HG02642 (cell line): ENCODE results near the gene FRS2.

Experiments
- ATAC-seq: cut with Tn5 transposase; IDR thresholded peaks from one replicate; pipeline ENCODE4 v1.9.1; 2021; ENCODE audit warnings: mild to moderate bottlenecking; ENCODE audit not compliant: unreplicated experiment, poor library complexity

FRS2 gene

GRCh38 chr12:69497308-69498026 is 27.3 kb downstream of the FRS2 start:
- peak; percentile 91 for ATAC-seq

- ATAC-seq, result no peak
Observed at GRCh38 chr12:69500631-69501030, 30.4 kb downstream of the FRS2 start.

- no peak for ATAC-seq
Observed at GRCh38 chr12:69501154-69501895, 31.1 kb downstream of the FRS2 start.

GRCh38 chr12:69502345-69503081 is 32.3 kb downstream of the FRS2 start:
- no peak for ATAC-seq

- no peak for ATAC-seq
Observed at GRCh38 chr12:69508091-69508490, 37.9 kb downstream of the FRS2 start.

- ATAC-seq, result no peak
Observed at GRCh38 chr12:69508621-69509020, 38.4 kb downstream of the FRS2 start.

GRCh38 chr12:69509308-69509736 is 39.1 kb downstream of the FRS2 start:
- ATAC-seq, result no peak

GRCh38 chr12:69509904-69510827 is 40.0 kb downstream of the FRS2 start:
- no peak for ATAC-seq

- no peak for ATAC-seq
Observed at GRCh38 chr12:69511016-69511415, 40.8 kb downstream of the FRS2 start.

- ATAC-seq, result no peak
Observed at GRCh38 chr12:69511469-69512267, 41.5 kb downstream of the FRS2 start.

- no peak for ATAC-seq
Observed at GRCh38 chr12:69512820-69513219, 42.6 kb downstream of the FRS2 start.

GRCh38 chr12:69513297-69513696 is 43.1 kb downstream of the FRS2 start:
- no peak for ATAC-seq

- no peak for ATAC-seq
Observed at GRCh38 chr12:69514111-69514510, 43.9 kb downstream of the FRS2 start.

GRCh38 chr12:69514845-69515244 is 44.7 kb downstream of the FRS2 start:
- no peak for ATAC-seq

GRCh38 chr12:69515394-69515930 is 45.3 kb downstream of the FRS2 start:
- ATAC-seq, result no peak

GRCh38 chr12:69516950-69517349 is 46.8 kb downstream of the FRS2 start:
- ATAC-seq, result no peak

- no peak for ATAC-seq
Observed at GRCh38 chr12:69517406-69517805, 47.2 kb downstream of the FRS2 start.

GRCh38 chr12:69519871-69520270 is 49.7 kb downstream of the FRS2 start:
- ATAC-seq, result no peak
